ENCODE measurements around the gene NEK11. TPM values are rescaled to one million over a fixed set of nuclear protein-coding genes. Genes with fewer than 3 reads are reported as not detected.
A peak's percentile ranks its signal among the peaks of the same experiment; 100 is the strongest.

Gene NEK11
- total RNA-seq, 1 experiment from 2014 or later = 5.0 TPM

DNA sequence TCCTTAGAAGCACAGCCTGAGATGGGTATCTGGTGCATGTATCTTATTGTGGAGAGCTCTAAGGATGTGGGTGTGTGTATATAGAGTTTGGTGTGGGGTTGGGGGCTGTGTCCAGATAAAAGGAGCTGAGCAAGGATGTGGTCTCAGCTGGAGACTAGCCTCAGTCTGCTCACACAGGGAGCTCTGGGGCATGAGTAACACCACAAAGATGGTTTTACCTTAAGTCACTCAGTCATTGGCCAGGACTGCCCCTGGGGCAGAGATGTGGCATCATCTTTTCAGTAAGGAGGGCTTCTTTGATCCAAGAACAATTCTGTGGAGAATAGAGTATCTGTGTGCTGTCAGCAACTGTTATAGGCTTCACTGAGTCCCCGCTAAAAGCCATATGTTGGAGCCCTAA is 191.5 kb downstream of the NEK11 start:
- CTCF ChIA-PET = no interaction called here
- intact Hi-C loops (cut with micrococcal nuclease; ENCODE audit: unreplicated experiment) = no loop called here
- no peaks in the 10 kb centered on the region for H3K27me3 ChIP-seq (replicated peaks; ENCODE audit: insufficient read depth, low read depth, low read length, poor library complexity)
- no peaks in the 10 kb centered on the region for H3K36me3 ChIP-seq (ENCODE audit: insufficient read depth, low read length, poor library complexity, severe bottlenecking)
- peaks cover 15% of the 10 kb centered on the region for H3K4me1 ChIP-seq (ENCODE audit: insufficient read depth, low read length, poor library complexity, severe bottlenecking)
- no peak for TF ChIP-seq EZH2 (IDR thresholded peaks at IDR 0.05; ENCODE audit: borderline replicate concordance, low read depth, low read length, poor library complexity, severe bottlenecking)
- TF ChIP-seq, protein P1, sequence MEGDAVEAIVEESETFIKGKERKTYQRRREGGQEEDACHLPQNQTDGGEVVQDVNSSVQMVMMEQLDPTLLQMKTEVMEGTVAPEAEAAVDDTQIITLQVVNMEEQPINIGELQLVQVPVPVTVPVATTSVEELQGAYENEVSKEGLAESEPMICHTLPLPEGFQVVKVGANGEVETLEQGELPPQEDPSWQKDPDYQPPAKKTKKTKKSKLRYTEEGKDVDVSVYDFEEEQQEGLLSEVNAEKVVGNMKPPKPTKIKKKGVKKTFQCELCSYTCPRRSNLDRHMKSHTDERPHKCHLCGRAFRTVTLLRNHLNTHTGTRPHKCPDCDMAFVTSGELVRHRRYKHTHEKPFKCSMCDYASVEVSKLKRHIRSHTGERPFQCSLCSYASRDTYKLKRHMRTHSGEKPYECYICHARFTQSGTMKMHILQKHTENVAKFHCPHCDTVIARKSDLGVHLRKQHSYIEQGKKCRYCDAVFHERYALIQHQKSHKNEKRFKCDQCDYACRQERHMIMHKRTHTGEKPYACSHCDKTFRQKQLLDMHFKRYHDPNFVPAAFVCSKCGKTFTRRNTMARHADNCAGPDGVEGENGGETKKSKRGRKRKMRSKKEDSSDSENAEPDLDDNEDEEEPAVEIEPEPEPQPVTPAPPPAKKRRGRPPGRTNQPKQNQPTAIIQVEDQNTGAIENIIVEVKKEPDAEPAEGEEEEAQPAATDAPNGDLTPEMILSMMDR (conservative IDR thresholded peaks at IDR 0.05; ENCODE audit: low read depth, low read length) = no peak
- no peak for DNase-seq (ENCODE audit: low spot score)
- BruUV-seq (replicated peaks) = no TSS peak
- no peak overlapping the region for H3K27ac ChIP-seq (ENCODE audit: low read depth, low read length, poor library complexity, severe bottlenecking)
- POLR2A ChIA-PET (ENCODE audit: low non-redundant PET) = no interaction called here
- no peaks in the 10 kb centered on the region for H3K9me3 ChIP-seq (ENCODE audit: low read depth, low read length, poor library complexity, severe bottlenecking)
- H3K4me3 ChIP-seq (ENCODE audit: low read depth, low read length, poor library complexity, severe bottlenecking) = no peak overlapping the region

DNA sequence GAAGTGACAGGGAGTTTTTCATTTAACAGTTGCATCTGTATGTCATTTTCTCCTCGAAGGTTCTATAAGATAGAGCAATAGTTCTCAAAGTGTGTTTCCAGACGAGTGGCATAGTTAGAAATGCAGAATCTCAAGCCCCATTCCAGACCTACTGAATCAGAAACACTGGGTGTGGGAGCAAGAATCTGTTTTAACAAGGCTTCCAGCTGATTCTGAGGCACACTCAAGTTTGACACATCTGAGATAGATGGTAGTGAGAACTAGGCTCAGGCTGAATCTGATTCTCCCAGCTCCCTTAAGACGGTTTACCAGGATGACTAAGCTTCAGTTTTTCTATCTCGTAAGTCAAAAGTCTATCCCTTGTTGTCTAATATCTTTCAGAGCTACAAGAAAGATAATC is 195.1 kb downstream of the NEK11 start:
- no TSS peak for BruUV-seq (replicated peaks)
- Histone ChIP-seq H3K36me3 (ENCODE audit: insufficient read depth, low read length, poor library complexity, severe bottlenecking) (no peaks in the 10 kb centered on the region), H3K27ac (ENCODE audit: low read depth, low read length, poor library complexity, severe bottlenecking) (no peak overlapping the region), H3K4me1 (ENCODE audit: insufficient read depth, low read length, poor library complexity, severe bottlenecking) (peaks cover 13% of the 10 kb centered on the region), H3K27me3 (replicated peaks; ENCODE audit: insufficient read depth, low read depth, low read length, poor library complexity) (no peaks in the 10 kb centered on the region), H3K9me3 (ENCODE audit: low read depth, low read length, poor library complexity, severe bottlenecking) (no peaks in the 10 kb centered on the region), H3K4me3 (ENCODE audit: low read depth, low read length, poor library complexity, severe bottlenecking) (no peak overlapping the region)
- CTCF ChIA-PET = no interaction called here
- intact Hi-C loops (cut with micrococcal nuclease; ENCODE audit: unreplicated experiment) = no loop called here
- TF ChIP-seq EZH2 (IDR thresholded peaks at IDR 0.05; ENCODE audit: borderline replicate concordance, low read depth, low read length, poor library complexity, severe bottlenecking) = no peak
- TF ChIP-seq, protein P1 (conservative IDR thresholded peaks at IDR 0.05; ENCODE audit: low read depth, low read length) = no peak
- peak; percentile 47 for DNase-seq (ENCODE audit: low spot score)
- POLR2A ChIA-PET (ENCODE audit: low non-redundant PET) = no interaction called here

DNA sequence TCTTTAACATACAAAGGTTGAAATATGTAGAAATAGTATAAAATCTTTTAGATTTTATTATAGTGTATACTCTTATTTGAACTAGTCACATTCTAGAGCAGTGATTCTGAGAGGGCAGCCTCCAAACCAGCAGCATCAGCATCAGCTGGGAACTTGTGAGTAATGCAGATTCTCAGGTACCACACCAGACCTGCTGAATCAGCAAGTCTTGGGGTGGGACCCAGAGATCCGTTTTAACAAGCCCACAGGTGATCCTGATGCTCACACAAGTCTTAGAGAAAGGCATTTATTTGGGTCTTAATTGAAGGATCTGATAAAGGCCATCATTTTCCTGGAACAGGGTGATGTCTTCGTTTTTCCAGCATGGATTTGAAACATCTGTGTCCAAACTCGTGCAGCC is 195.9 kb downstream of the NEK11 start:
- Histone ChIP-seq H3K27me3 (replicated peaks; ENCODE audit: insufficient read depth, low read depth, low read length, poor library complexity) (no peaks in the 10 kb centered on the region), H3K9me3 (ENCODE audit: low read depth, low read length, poor library complexity, severe bottlenecking) (no peaks in the 10 kb centered on the region), H3K4me3 (ENCODE audit: low read depth, low read length, poor library complexity, severe bottlenecking) (no peak overlapping the region), H3K27ac (ENCODE audit: low read depth, low read length, poor library complexity, severe bottlenecking) (no peak overlapping the region), H3K36me3 (ENCODE audit: insufficient read depth, low read length, poor library complexity, severe bottlenecking) (no peaks in the 10 kb centered on the region), H3K4me1 (ENCODE audit: insufficient read depth, low read length, poor library complexity, severe bottlenecking) (peaks cover 4% of the 10 kb centered on the region)
- intact Hi-C loops (cut with micrococcal nuclease; ENCODE audit: unreplicated experiment) = no loop called here
- ChIA-PET CTCF (no interaction called here), POLR2A (ENCODE audit: low non-redundant PET) (no interaction called here)
- no TSS peak for BruUV-seq (replicated peaks)
- no peak for DNase-seq (ENCODE audit: low spot score)
- TF ChIP-seq, protein P1 (conservative IDR thresholded peaks at IDR 0.05; ENCODE audit: low read depth, low read length) = no peak
- TF ChIP-seq EZH2 (IDR thresholded peaks at IDR 0.05; ENCODE audit: borderline replicate concordance, low read depth, low read length, poor library complexity, severe bottlenecking) = no peak

All from A673 (cell line).